HG02623 (cell line): ENCODE measurements around the gene NTRK1.

Source experiments
- ATAC-seq: cut with Tn5 transposase; IDR thresholded peaks from one replicate; pipeline ENCODE4 v1.9.1; 2021; ENCODE audit warnings: moderate library complexity; ENCODE audit not compliant: unreplicated experiment

Gene NTRK1

GRCh38 chr1:156860628-156861423 is at the start of gene NTRK1:
NTRK1 (plus strand) TSS chr1:156860865; CDS start chr1:156860935, 70 bp downstream.
- ATAC-seq, result no peak

- no peak for ATAC-seq
Measured at GRCh38 chr1:156811168-156811567, 49.5 kb upstream of the NTRK1 start.

- ATAC-seq, result no peak
Measured at GRCh38 chr1:156812293-156812990, 48.2 kb upstream of the NTRK1 start.

GRCh38 chr1:156813298-156813697 is 47.4 kb upstream of the NTRK1 start:
- no peak for ATAC-seq

GRCh38 chr1:156813750-156814570 is 46.7 kb upstream of the NTRK1 start:
- ATAC-seq, result no peak

GRCh38 chr1:156814571-156815260 is 45.9 kb upstream of the NTRK1 start:
- no peak for ATAC-seq

GRCh38 chr1:156815307-156815826 is 45.3 kb upstream of the NTRK1 start:
- ATAC-seq, result no peak

GRCh38 chr1:156815961-156816422 is 44.7 kb upstream of the NTRK1 start:
- ATAC-seq, result no peak

- no peak for ATAC-seq
Measured at GRCh38 chr1:156816561-156817328, 43.9 kb upstream of the NTRK1 start, which contains the start of gene SH2D2A. SH2D2A (minus strand) TSS chr1:156816848; CDS start chr1:156816708, 140 bp downstream.

GRCh38 chr1:156821801-156822200 is 38.9 kb upstream of the NTRK1 start:
- ATAC-seq, result no peak

- ATAC-seq, result no peak
Measured at GRCh38 chr1:156822680-156823079, 38.0 kb upstream of the NTRK1 start.

- no peak for ATAC-seq
Measured at GRCh38 chr1:156823210-156823790, 37.4 kb upstream of the NTRK1 start.

GRCh38 chr1:156826630-156827029 is 34.0 kb upstream of the NTRK1 start:
- no peak for ATAC-seq

GRCh38 chr1:156828400-156829124 is 32.1 kb upstream of the NTRK1 start:
- ATAC-seq, result no peak

- ATAC-seq, result no peak
Measured at GRCh38 chr1:156832434-156832833, 28.2 kb upstream of the NTRK1 start.

GRCh38 chr1:156833603-156834002 is 27.1 kb upstream of the NTRK1 start:
- no peak for ATAC-seq

GRCh38 chr1:156834322-156834721 is 26.3 kb upstream of the NTRK1 start:
- no peak for ATAC-seq

- ATAC-seq, result no peak
Measured at GRCh38 chr1:156836041-156836654, 24.5 kb upstream of the NTRK1 start.
